GM12878 (cell line): ENCODE results near the gene PEX26.

Experiments
- CTCF ChIP-seq, 3 experiments: IDR thresholded peaks in 2 of 3; conservative IDR thresholded peaks in 1 of 3; 2 replicates each; pipeline ENCODE4 v1.5.1; 2011; ENCODE audit warnings: low read depth in 3 of 3, low read length in 3 of 3, mild to moderate bottlenecking in 3 of 3, control low read depth in 2 of 3, moderate library complexity in 2 of 3, inconsistent platforms in 1 of 3, mixed read lengths in 1 of 3; ENCODE audit not compliant: control insufficient read depth in 2 of 3, insufficient read depth in 1 of 3; ENCODE audit errors: extremely low read depth in 1 of 3
- IRF4 ChIP-seq: IDR thresholded peaks from 2 replicates; pipeline ENCODE4 v1.6.1; 2011; ENCODE audit warnings: low read depth, low read length
- ZBTB11 ChIP-seq: fragments of 450-650 bp; formaldehyde crosslinking; IDR thresholded peaks from 2 replicates; pipeline ENCODE4 v1.5.0; 2022; ENCODE audit warnings: mild to moderate bottlenecking, missing genetic modification characterization
- TF ChIP-seq, protein P1 (sequence below): IDR thresholded peaks from 2 replicates; pipeline ENCODE4 v1.6.1; 2012; ENCODE audit warnings: mild to moderate bottlenecking, low read depth, low read length

DNA sequence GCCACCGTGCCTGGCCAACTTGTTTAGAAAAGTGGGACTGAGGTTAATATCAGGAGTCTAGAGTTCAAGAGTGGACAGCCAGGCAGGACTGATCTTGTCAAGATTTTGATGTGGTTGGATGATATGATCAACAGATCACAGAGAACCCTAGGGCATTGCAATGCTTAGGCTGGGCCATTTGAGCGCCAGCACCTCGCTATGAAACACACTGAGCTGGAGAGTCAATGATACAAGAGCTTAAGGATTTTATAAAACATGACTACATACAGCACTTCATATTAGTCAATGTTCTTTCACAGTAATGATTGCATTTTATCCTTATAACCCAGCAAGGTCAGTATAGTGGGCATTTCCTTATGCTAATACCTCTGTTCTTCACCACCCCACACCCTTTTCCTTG, 15.4 kb upstream of the PEX26 start:
- TF ChIP-seq CTCF (IDR thresholded peaks at IDR 0.05 in 2 of 3, conservative IDR thresholded peaks at IDR 0.05 in 1 of 3; ENCODE audit: control insufficient read depth in 2 of 3, extremely low read depth in 1 of 3, insufficient read depth in 1 of 3, low read depth in 3 of 3, low read length in 3 of 3) (no peak), IRF4 (no peak), ZBTB11 (no peak)
- TF ChIP-seq, protein P1, sequence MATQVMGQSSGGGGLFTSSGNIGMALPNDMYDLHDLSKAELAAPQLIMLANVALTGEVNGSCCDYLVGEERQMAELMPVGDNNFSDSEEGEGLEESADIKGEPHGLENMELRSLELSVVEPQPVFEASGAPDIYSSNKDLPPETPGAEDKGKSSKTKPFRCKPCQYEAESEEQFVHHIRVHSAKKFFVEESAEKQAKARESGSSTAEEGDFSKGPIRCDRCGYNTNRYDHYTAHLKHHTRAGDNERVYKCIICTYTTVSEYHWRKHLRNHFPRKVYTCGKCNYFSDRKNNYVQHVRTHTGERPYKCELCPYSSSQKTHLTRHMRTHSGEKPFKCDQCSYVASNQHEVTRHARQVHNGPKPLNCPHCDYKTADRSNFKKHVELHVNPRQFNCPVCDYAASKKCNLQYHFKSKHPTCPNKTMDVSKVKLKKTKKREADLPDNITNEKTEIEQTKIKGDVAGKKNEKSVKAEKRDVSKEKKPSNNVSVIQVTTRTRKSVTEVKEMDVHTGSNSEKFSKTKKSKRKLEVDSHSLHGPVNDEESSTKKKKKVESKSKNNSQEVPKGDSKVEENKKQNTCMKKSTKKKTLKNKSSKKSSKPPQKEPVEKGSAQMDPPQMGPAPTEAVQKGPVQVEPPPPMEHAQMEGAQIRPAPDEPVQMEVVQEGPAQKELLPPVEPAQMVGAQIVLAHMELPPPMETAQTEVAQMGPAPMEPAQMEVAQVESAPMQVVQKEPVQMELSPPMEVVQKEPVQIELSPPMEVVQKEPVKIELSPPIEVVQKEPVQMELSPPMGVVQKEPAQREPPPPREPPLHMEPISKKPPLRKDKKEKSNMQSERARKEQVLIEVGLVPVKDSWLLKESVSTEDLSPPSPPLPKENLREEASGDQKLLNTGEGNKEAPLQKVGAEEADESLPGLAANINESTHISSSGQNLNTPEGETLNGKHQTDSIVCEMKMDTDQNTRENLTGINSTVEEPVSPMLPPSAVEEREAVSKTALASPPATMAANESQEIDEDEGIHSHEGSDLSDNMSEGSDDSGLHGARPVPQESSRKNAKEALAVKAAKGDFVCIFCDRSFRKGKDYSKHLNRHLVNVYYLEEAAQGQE: no peak
